Ovary (tissue), 3 donors: ENCODE results near the gene RPL31.

Experiments
- EP300 ChIP-seq: sonication (generic); formaldehyde crosslinking; IDR thresholded peaks from one replicate; pipeline ENCODE4 v1.6.1; 2017; ENCODE audit warnings: antibody characterized with exemption
- TF ChIP-seq, protein P1 (sequence below), 3 donors: fragments of 450-650 bp in 2 of 3; fragments of 200-600 bp in 1 of 3; IDR thresholded peaks; one replicate each; pipeline versions ENCODE4 v1.5.1 to v1.8.0; 2016 to 2022; ENCODE audit warnings: antibody characterized with exemption in 3 of 3, mild to moderate bottlenecking in 1 of 3
- donor health status: DM: no; HTN: no; CAD: no.

DNA sequence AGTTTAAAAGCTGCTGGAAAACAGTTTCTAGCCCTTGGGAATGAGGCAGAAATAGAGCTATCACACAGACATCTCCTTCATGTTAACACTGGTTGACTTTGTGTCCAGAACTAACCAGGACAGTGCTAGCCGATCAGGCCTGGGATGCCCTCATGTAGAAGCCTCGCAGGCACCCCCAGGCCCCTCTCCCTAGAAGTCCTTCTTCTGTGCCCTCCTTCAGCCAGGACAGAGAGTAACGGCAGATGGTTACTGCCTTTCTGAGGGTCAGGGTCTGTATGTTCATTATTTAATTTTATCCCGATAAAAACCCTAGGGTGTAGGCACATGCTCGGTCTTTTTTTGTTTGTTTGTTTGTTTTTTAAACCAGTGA lies 10.7 kb upstream of the RPL31 start:
- TF ChIP-seq, protein P1, sequence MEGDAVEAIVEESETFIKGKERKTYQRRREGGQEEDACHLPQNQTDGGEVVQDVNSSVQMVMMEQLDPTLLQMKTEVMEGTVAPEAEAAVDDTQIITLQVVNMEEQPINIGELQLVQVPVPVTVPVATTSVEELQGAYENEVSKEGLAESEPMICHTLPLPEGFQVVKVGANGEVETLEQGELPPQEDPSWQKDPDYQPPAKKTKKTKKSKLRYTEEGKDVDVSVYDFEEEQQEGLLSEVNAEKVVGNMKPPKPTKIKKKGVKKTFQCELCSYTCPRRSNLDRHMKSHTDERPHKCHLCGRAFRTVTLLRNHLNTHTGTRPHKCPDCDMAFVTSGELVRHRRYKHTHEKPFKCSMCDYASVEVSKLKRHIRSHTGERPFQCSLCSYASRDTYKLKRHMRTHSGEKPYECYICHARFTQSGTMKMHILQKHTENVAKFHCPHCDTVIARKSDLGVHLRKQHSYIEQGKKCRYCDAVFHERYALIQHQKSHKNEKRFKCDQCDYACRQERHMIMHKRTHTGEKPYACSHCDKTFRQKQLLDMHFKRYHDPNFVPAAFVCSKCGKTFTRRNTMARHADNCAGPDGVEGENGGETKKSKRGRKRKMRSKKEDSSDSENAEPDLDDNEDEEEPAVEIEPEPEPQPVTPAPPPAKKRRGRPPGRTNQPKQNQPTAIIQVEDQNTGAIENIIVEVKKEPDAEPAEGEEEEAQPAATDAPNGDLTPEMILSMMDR (IDR thresholded peaks at IDR 0.05) = no peak
- no peak for TF ChIP-seq EP300
